ENCODE measurements around the gene HABP2.

HABP2 gene

DNA sequence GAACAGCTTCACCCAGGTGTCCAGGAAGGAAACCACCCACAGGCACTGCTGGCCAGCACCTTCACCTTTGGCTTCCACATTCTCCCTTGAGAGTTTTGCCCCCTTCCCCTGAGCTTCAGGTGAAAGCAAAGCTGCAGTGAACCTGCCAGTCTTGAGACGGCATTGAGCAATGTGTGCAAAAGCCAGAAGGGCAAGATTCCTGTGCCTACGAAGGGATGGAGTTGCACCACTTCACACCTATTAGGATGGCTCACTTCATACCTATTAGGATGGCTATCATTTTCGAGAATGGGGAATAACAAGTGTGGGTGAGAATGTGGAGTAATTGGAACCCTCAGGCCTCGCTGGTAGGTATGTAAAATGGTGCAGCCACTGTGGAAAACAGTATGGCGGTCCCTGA lies 7.2 kb downstream of the HABP2 start:
- DNase-seq, result no peak

DNA sequence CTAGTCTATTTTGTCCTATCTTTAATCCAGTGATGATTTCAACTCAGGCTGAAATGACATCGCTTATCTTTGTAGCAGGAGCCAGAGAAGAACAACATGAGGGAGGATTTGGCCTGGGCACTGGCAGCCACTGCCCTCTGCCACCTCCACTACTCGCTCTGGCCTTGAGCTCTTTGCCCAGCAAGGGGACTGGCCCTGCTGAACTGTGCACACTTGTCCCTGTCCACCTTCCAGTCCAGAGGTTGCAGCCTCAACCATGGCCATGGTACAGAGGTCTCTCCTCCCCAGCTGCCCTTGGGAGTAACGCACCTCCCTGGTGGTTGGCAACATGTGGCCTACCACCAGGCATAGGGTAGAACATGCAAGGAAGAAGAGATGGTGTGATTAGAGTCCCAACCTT lies 8.4 kb downstream of the HABP2 start:
- no peak for DNase-seq

DNA sequence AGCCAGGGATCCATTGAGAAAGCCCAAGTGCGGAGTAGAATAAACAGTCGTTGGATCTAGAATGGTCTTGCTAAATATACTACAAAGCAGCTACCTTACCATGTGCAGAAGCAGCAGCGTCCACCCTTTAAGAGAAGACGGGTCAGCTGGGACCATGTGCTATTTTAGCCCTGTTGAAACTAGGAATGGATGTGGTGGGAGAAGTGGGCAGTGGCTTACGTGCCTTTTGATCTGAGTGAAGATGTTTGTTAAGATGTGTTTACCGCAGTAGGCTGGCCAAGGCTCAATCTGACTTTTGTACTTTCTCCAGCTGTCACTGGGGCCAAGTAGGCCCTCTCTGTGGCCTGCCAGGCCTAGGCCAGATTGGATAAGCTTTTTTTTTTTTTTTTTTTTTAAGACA lies 9.2 kb downstream of the HABP2 start:
- DNase-seq, result no peak

DNA sequence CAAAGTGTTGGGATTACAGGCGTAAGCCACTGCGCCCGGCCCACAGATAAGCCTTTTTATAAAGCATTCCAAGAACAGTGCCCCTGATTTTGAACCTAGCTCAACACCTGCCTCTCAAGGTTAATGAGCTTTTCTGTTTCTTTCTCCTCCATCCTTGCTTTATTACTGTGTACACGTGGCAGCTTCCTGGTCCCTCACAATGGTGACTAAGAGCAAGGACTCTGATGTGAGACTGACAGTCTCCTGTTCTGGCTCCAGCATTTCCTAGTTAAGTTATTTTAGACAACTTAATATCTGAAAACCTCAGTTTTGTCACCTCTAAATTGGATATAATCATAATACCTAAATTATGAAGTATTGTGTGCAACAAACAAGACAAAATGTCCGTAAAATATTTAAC lies 9.9 kb downstream of the HABP2 start:
- DNase-seq, result no peak

DNA sequence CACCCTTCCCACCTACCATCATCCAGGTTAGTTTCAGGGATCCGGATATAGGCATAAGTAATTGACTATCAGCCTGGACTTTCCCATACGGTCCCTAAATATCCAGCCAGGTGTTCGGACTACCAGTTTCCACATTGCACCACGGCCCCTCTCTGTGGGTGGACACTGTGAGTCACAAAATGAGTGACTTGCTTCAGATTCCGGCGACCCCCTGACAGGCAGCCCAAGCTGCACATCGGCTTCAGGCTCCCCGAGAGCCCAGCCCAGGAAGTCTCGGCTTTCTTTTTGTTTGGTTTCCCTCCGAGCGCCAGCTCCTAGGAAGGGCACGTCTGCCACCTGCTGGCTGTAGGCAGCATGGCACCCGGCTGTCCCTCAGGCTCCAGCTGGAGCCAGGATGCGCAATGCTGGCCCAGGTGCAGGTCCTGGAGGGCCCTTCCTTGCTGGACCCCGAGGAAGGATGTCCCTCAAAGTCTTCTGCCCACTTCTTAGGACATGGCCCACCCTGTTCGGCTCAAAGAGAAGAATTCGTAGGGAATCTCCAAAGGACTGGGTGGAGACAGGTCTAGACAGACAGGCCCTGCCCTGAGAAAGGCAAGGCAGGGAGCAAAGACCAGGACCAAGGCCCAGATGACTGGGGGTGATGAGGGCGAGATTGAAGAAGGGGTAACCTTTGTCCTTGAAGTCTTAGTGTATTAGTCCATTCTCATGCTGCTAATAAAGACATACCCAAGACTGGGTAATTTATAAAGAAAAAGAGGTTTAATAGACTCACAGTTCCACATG lies 10.6 kb downstream of the HABP2 start:
- DNase-seq, result no peak

DNA sequence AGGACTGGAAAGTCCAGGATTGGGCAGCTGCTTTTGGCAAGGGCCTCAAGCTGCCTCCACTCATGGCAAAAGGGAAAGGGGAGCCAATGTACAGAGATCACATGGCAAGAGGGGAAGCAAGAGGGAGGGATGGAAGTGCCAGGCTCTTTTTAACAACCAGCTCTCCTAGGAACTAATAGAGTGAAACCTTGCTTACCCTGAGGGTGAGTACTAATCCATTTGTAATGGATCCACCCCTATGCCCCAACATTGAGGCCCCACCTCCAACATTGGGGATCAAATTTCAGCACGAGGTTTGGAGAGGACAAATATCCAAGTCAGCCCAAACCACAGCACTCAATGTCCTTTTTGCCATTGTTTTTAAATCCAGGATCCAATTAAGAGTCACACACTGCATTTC lies 12.5 kb downstream of the HABP2 start:
- no peak for DNase-seq

DNA sequence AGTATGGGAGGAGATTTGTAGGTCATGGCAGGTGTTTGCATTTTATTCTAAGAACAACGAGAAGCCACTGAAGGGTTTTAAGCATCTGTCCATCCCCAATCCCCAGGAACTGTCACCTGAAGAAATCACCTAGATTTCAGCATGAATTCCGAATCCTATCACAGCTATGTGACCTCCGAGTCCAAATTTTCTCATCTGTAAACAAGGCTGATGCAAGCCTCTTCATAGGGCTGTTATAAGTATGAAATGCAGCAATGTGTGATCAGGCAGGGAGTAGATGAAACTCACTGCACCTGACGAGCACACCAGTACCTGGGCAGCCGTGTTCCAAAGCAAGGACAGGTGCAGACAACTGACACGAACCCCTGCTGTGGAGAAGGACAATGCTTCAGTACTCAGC lies 14.0 kb downstream of the HABP2 start:
- DNase-seq, result no peak

DNA sequence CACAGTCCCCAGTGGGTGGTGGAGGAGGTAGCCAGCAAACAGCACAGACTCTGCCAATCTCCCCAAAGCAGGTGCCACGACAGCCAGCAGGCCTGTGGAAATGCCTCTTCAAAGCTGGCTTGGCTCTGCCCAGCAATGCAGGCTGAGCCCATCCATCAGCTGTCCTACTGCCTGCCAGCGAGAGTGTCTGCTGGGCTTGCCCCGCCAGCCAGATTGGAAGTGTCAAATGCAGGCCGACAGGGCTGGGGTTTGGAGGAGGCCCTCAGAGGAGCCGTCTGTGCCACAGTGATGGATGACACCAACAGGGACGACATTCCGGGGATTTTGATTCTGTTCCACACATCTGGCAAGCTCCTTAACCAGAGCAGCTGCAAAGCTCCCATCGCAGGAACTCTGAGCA lies 16.7 kb downstream of the HABP2 start:
- no peak for DNase-seq

DNA sequence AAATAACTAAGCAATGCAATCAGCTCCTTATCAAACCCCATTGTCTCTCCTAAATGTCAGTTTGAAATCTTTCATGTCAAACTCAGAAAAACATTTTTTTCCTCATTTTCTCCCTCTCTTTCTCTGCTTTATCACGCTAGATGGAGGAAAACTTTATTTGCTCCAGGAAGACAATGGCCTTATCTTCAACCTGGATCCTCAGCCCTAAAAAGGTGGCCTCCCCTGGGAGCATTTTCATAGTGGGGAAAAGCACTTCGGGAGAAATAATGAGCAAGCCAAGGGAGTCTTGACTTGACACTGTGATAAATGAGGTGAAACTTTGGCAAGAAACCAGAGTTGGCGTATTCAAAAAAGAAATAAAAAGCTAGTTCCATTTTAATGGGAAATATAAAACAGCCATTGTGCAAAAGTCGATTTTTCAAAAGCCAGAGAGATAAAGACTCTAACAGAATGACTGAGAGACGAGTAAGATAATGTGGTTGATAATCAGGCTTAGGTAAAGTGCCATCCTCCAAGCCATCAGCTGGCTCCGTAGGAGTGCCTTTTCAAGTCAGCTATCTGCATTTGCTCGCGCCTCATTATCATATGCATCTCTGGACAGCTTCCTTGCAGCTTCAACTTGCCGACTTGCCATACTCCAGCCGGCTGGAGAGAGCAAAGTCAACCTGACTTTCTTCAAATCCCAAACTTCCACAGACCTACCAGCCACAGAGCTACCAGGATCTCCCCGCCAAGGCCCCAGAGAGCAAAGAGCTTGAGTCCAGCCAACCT lies 19.9 kb downstream of the HABP2 start:
- DNase-seq, result no peak

DNA sequence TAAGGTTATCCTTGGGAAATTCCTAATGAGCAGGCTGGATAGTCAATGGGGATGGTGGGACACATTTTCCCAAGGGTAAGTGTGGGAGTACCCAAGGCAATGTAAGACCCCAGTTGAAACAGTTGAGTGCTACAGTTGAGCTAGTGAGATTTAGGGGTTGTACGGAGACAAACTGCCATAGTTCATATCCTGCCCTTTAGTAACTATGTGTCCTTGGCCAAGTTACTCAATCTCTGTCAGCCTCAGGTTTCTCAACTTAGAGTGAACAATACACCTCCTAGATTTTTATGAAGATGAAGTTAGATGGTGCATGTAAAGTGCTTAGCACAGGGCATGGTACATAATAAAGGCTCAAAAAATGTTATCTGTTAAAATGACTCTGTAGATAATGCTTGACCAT lies 20.5 kb downstream of the HABP2 start:
- DNase-seq, result no peak

DNA sequence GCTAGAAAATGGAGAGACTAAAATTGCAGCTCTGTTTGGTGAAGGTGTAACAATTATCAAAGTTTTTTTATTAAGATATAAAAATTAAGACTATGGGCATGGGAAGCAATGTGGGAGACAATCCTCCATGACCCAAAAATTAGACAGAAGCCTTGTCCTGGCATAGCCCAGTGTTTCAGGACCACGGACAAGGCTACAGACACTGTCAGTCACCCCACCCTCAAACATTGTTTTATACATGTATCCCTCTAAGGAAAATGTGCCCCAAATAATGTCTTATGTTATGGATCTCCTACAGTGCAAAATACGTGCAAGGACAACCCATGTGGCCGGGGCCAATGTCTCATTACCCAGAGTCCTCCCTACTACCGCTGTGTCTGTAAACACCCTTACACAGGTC lies 24.0 kb downstream of the HABP2 start:
- DNase-seq, result no peak

DNA sequence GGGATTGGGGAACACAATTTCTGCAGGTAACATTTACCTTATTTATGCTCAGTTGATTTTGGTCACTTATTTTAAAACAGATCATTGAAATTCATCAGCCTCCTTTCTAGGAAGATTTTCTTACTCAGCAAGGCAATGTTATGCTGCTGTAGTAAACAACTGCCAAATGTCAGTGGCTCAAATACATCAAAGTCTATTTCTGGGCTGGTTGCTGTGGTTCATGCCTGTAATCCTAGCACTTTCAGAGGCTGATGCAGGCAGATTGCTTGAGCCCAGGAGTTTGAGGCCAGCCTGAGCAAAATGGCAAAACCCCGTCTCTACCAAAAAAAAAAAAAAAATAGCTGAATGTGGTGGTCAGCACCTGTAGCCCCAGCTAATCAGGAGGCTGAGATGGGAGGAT lies 25.9 kb downstream of the HABP2 start:
- no peak for DNase-seq

DNA sequence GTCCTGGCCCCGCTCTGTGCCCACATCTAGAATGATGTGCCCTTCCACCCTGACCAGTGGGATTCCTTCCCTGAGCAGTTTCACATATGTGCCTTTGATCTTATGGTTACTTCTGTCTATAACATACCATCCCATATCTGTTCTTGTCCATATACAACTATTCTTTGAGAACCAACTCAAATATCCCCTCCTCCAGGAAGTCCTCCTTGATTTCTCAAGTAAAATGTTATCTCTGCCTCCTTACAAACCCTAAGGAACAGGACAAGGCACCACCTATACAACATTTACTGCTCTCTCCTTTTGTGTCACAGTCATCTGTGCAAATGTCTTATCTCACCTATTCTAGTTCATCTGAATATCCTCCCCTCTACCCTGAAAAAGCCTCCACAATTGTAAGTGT lies 28.2 kb downstream of the HABP2 start:
- DNase-seq, result no peak

DNA sequence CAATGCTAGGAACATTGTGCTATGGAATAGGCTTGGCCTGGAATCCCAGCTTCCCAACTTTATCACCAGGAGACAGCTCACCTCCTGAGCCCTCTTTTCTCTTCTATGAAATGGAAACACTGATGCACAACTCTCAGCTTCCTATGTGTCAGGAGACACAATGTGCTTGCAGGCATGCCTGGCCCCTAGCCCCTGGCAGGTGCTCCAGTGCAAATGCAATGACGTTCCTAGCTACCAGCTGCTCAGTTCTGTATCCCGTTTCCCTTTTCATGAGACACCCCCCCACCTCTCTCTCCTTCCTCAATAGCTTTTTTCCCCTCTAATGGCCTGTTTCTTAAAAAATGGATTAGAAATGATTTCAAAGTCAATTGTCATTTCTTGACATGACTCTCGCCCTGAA lies 30.7 kb downstream of the HABP2 start:
- DNase-seq, result no peak

DNA sequence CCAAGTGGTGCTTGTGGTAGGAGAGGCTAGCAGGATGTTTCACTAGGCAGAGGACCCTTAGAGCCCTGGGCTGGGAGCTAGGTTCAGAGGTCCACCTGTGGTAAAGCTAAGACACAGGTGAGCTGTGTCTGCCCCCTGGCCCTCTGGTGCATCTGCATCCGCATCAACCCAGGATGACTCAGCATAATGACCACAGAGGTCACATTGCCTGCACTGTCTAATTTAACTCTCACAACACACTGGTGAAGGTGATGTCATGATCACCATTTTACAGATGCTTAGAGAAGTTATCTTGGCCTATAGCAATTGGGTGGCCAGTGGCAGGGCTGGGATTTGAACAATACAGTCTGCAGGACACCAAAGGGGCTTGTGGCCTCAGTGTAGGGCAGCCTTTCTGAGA lies 33.1 kb downstream of the HABP2 start:
- no peak for DNase-seq

DNA sequence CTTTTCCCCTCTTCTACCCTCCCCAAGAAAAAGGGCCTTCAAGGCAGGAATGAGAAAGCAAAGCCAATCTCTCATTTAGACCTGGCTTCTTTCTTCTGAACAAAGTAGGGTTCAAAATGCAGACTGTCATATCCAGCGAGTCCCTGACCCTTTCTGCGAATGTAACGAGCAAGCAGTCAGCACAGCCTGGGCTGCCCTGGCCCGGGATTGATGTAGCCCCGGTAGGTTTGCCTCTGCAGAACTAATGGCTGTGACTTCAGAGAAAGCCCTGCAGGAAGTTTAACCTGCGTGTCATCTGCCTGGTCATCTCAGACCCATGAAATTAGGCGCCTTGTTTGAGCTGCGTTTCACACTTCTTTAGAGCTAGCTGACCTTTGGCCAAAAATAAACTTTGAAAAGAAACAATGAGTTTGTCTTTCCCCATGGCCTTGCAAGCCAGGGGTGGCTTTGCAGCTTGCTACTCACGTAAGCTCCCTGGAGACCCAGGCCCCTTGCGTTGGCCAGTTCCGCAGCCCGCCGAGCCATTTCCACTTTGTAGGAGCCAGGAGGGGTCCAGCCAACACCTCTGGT lies 36.4 kb downstream of the HABP2 start:
- no peak for DNase-seq

DNA sequence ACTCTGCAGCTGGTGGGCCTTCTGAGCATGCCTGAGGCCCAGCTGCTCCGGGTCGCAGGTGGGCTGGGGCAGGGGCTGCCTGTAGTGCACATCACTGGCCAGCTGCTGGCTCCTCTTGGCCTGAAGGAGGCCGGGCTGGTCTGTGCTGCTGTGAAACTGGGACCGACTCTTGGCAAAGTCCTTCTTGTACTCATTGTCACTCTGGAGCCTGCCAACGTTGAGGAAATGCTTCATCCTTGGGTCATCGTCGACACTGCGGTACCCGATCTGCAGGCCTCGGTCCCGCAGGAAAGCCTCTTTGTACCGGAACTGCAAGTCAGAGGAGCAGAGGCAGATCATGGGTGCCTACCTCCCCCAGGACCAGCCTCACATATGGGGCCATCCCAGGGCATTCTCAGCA lies 37.7 kb downstream of the HABP2 start:
- no peak for DNase-seq

DNA sequence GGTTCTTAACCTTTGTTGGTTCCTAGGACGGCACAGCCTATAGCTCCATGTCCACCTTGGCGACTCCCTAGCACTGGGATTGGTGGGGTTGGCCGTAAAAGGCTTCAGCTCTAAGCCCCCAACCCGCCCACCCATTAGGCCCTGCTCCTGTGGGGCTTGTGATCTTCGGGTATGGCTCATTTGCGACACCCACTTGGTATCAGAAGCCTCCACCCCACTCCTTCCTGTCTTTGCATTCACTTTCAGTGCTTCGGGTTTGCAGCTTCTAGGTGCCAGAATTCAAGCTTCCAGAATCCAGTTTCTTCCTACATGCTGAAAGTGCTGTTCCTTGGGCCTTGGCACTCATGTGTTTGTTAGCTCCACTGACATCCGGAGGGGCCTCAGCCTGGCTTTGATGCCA lies 39.5 kb downstream of the HABP2 start:
- no peak for DNase-seq

DNA sequence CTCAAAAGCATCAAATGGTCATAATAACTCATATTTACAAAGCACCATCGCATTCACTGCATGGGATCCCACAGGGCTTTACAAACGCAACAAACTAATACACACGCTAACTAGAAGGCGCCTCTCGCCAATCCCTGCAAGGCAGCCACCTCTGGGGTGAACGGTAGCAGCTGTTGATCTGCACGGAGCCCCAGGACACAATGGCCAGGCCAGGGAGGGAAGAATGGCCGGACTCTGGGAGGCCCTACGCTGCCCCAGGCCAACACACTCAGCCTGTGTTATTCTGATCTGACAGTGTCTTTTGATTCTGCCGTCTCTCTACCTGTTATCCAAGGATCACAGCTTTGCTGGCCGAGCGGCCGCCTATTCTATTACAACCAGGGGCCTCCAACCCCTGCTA lies 41.8 kb downstream of the HABP2 start:
- no peak for DNase-seq

DNA sequence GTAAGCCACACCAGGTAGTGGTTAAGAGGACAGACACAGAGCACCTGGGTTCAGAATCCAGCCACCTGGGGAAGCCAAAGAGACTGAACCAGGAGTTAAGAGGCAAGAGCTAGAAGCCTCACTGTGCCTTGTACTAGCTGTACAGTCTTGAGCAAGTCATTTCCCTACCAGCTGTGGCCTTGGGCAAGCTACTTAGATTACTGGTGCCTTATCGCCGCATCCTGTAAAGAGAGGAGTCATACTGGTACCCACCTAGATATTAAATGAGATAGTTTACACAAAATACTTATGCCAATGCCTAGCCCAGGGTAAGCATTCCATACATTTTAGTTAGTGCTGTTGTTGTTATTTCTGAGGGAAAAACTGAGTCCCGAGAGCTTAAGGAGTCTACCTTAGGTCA lies 47.7 kb downstream of the HABP2 start:
- DNase-seq, result no peak

DNA sequence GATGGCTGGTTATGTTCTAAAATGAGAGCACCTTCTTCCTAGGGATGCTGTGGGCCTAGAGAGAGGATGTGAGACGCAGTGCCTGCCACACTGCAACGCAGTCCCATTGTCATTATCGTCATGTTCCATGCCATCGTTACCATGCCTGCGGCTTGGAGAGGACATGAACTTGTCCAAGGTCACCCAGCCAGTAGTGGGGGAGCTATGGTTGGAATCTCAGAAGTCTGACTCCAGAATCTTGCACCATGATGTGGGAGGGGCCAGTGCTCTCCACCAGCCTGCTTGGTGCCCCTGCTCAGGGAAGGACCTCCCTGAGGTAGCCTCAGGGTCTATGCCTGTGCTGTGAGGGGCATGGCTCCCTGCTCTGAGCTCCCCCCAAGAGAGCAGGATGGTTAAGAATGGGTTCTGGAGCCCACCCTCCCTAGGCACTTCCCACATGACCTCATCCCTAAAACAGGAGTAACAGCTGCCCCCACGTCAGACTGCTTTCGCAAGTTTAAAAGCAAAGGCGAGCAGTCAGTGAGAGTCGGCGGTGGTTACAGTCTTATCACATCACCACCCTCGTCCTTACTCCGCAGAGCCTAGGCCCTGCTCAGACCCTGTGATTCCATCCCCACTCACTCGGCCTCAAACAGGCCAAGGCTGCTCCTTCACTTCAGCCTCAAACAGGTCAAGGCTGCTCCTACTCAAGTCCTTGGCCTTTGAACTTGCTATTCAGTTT lies 50.4 kb downstream of the HABP2 start:
- DNase-seq, result no peak

DNA sequence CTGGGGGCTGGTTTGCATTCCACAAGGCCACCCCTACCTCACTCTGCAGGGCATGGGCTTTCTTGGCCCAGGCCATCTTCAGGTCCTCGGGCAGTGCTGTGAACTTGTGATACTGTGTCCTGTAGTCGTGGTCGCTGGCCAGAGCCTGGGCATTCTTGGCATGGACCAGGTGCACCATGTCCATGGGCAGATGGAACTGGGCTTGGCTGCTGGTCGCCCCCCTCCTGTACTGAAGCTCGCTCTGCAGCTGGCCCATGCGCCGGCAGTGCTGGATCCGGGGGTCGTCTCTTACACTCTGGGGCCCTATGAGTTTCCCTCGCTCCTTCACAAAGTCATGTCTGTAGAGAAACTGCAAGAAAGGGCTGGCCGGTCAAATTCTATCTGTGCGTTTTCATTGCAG lies 51.7 kb downstream of the HABP2 start:
- DNase-seq, result no peak

DNA sequence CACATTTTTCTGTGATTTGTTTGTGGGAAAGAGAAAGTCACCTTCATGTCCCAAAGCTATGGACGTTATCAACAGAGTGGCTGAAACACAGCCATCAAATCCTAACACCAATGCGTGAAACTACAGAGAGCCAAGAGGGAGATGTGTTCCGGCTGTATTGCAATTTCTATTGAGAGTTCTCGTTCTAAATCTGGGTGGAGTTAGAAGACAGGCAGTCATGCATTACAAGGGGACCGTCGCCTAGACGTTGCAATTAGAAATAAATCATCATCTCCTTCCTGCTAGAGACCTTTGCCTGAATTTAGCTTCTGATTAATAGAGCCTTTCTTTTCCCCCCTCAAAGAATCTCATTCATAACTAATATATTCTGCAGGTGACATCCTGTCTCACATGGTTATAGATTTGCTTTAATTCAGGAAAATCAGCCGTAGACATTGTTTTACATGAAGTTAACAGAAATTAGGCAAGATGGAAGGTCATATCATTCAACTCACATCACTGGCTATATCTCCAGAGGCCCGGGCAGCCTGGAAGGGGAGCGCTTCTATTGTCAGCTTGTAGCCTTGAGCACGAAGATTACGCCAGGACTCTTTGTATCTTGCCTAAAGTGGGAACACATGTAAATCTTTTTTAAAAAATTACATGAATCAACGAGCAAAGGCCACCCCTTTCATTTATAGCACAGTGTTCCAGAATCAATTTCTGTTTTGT lies 52.6 kb downstream of the HABP2 start:
- DNase-seq, result no peak

Data from cortex of kidney (tissue), 1 donor.